Left ventricle myocardium inferior (tissue), 1 donor: ENCODE results near the gene SORCS1. TPM values are rescaled to one million over a fixed set of nuclear protein-coding genes. Genes with fewer than 3 reads are reported as not detected.

Source experiments
- DNase-seq: peaks from one replicate; pipeline ENCODE4 v3.0.0-alpha.2; 2020
- H3K27ac ChIP-seq: fragments of 200-600 bp; replicated peaks from 2 replicates; pipeline ENCODE4 v1.8.0; 2021
- H3K27me3 ChIP-seq: fragments of 200-600 bp; 2 replicates; pipeline ENCODE4 v1.8.0; 2021; ENCODE audit warnings: low read depth
- H3K36me3 ChIP-seq: fragments of 200-600 bp; 2 replicates; pipeline ENCODE4 v1.8.0; 2021
- H3K4me1 ChIP-seq: fragments of 200-600 bp; 2 replicates; pipeline ENCODE4 v1.8.0; 2021
- H3K4me3 ChIP-seq: fragments of 200-600 bp; 2 replicates; pipeline ENCODE4 v1.8.0; 2021; ENCODE audit warnings: mild to moderate bottlenecking, moderate library complexity
- H3K9me3 ChIP-seq: fragments of 200-600 bp; replicated peaks from 2 replicates; pipeline ENCODE4 v1.8.0; 2021
- intact Hi-C: fragments of 100-400 bp; cut with micrococcal nuclease; formaldehyde crosslinking; loops from one replicate; pipeline ENCODE4 v1.11.0; 2022
- total RNA-seq: library from RNA; stranded (reverse); fragmentation: NEBNext Ultra II Directional; extraction: Animal tissue kit (Norgen Biotek cat#: 25700); gene quantifications from one replicate; pipeline ENCODE4 v1.2.1, GENCODE V29; 2021
- TF ChIP-seq, protein P1 (sequence below): fragments of 200-600 bp; IDR thresholded peaks from 2 replicates; pipeline ENCODE4 v1.8.0; 2021; ENCODE audit warnings: antibody characterized with exemption, mild to moderate bottlenecking, borderline replicate concordance
- donor health status: DM: no; HTN: yes; CAD: no; lungs with severe emphysema.

Gene SORCS1
- total RNA-seq, 1 donor from 2014 or later, result 2.9 TPM

DNA sequence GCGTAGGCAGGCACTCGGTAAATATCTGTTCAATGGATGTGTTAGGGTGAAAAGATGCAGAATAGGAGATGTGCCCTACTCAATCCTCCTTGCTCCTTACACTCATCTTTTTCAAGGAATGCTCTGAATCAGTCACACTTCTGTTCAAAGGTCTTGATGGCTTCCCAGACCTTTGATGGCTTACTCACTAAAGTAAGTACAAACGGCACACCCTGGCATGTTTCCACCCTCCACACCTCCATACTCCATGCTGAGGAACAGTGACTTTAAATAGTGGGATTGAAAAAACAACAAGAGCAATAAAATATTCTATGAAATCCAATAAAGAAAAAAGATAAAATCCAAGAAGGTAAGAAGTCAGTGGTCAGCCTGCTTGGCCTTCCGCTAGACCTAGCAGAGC is 569.2 kb downstream of the SORCS1 start:
- Histone ChIP-seq H3K36me3 (no peaks in the 10 kb centered on the region), H3K27me3 (peaks cover 9% of the 10 kb centered on the region), H3K9me3 (no peaks in the 10 kb centered on the region), H3K4me3 (no peak overlapping the region), H3K27ac (no peak overlapping the region), H3K4me1 (no peaks in the 10 kb centered on the region)
- TF ChIP-seq, protein P1, sequence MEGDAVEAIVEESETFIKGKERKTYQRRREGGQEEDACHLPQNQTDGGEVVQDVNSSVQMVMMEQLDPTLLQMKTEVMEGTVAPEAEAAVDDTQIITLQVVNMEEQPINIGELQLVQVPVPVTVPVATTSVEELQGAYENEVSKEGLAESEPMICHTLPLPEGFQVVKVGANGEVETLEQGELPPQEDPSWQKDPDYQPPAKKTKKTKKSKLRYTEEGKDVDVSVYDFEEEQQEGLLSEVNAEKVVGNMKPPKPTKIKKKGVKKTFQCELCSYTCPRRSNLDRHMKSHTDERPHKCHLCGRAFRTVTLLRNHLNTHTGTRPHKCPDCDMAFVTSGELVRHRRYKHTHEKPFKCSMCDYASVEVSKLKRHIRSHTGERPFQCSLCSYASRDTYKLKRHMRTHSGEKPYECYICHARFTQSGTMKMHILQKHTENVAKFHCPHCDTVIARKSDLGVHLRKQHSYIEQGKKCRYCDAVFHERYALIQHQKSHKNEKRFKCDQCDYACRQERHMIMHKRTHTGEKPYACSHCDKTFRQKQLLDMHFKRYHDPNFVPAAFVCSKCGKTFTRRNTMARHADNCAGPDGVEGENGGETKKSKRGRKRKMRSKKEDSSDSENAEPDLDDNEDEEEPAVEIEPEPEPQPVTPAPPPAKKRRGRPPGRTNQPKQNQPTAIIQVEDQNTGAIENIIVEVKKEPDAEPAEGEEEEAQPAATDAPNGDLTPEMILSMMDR, result no peak
- intact Hi-C loops, result no loop called here
- no peak for DNase-seq

DNA sequence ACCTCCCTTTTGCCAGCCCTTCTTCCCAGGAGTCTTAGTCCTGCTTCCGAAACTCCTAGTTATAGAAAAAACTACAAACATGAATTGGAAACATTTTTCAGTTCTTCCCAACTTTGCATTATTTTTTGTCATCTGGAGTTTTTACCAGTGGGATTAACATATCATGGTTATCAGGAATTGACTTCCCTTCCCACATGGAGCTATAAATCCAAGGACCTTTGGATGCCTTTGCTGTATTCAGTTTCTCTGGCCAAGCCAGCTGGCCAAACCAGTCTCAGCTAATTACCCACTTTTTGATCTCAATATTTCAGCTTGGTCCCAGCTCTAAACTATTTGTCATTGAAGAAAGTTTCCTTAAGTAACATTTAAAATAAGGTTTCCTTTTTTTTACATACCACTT is 570.6 kb downstream of the SORCS1 start:
- DNase-seq, result no peak
- TF ChIP-seq, protein P1, result no peak
- H3K27ac ChIP-seq, result no peak overlapping the region
- no peaks in the 10 kb centered on the region for H3K9me3 ChIP-seq
- H3K4me3 ChIP-seq, result no peak overlapping the region
- H3K27me3 ChIP-seq, result peaks cover 4% of the 10 kb centered on the region
- intact Hi-C loops, result no loop called here
- H3K4me1 ChIP-seq, result no peaks in the 10 kb centered on the region
- H3K36me3 ChIP-seq, result no peaks in the 10 kb centered on the region

DNA sequence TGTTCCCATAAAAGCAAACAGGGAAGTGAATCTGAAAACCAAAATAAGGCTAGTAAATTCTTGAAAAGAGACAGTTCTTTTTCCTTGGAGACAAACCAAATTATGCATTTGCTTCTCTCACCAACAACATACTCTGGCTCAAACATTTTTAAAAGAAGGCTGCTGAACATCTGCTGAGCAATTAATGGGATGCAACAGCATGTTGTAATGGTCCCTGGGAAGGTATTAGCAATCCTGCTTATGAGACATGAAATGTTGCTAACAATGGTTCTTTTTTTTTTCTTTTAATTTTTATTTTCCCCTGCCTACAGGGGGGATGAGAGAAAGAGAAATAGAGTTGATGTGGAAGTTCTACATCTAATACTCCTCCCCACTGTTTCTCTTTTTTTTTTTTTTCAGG is 572.1 kb downstream of the SORCS1 start:
- no peaks in the 10 kb centered on the region for H3K4me1 ChIP-seq
- no peaks in the 10 kb centered on the region for H3K27me3 ChIP-seq
- no peak overlapping the region for H3K4me3 ChIP-seq
- no peaks in the 10 kb centered on the region for H3K9me3 ChIP-seq
- H3K27ac ChIP-seq, result no peak overlapping the region
- intact Hi-C loops, result no loop called here
- no peak for DNase-seq
- no peaks in the 10 kb centered on the region for H3K36me3 ChIP-seq
- TF ChIP-seq, protein P1, result no peak

DNA sequence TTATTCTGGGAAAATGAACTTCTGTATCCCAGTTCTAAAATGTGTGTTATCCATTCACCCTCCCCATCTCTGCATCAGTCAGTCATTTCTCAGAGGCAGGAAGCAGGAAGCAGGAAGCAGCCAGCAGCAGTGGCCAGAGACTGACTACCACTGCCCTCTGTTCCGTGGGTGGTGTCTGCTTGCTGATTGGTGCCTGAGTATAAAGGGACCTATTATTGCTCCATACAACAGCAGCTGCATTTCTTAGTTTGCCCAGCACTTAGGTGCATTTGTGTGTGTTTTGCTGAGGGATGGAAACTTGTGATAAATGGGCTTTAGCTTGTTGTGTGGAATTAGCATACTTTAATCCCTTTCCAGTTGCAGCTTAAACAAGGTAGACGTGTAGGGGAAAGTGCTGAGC is 582.2 kb downstream of the SORCS1 start:
- Histone ChIP-seq H3K27ac (no peak overlapping the region), H3K4me1 (no peaks in the 10 kb centered on the region), H3K27me3 (no peaks in the 10 kb centered on the region), H3K9me3 (no peaks in the 10 kb centered on the region), H3K36me3 (no peaks in the 10 kb centered on the region), H3K4me3 (no peak overlapping the region)
- TF ChIP-seq, protein P1, result no peak
- DNase-seq, result no peak
- intact Hi-C loops, result no loop called here

DNA sequence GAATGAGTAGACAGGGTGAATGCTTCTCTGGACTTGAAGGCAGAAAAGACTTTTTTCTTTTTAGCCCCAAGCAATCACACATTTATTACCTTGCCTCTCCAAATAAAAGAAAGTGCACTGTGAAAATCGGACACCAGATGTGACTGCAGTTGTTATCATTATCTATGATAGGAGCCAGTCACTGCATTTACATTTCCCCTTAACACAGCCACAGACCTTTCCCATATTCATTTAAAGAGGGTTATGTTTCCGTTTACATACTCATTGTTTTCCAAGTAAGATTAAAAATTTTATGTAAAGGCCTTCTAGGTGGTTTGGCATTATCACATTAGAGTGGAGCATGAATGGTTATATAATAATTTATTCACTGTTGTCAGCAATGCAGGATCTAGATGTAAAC is 586.8 kb downstream of the SORCS1 start:
- no peak overlapping the region for H3K27ac ChIP-seq
- intact Hi-C loops, result no loop called here
- no peak for DNase-seq

More for the DNA sequence above, 586.8 kb downstream of the SORCS1 start:
- H3K9me3 ChIP-seq, result no peaks in the 10 kb centered on the region
- no peaks in the 10 kb centered on the region for H3K4me1 ChIP-seq
- no peaks in the 10 kb centered on the region for H3K36me3 ChIP-seq
- TF ChIP-seq, protein P1, result no peak
- peaks cover 6% of the 10 kb centered on the region for H3K27me3 ChIP-seq
- H3K4me3 ChIP-seq, result no peak overlapping the region
